Large intestine (tissue), 3 donors: ENCODE data around the gene GMNC. TPM values are rescaled to one million over a fixed set of nuclear protein-coding genes. Genes with fewer than 3 reads are reported as not detected.
"Not testable (repeated sequence)": the region's sequence is repeated elsewhere in the genome, so short reads cannot be mapped to it uniquely, and the experiment has no call there.

Experiments
- DNase-seq, 2 donors: peaks; one replicate each; pipeline versions ENCODE4 v3.0.0 to v3.0.0-alpha.2; 2013
- H3K27ac ChIP-seq: one replicate; pipeline ENCODE4 v1.5.1; 2013; ENCODE audit warnings: low read length
- H3K27me3 ChIP-seq: 2 replicates; pipeline ENCODE4 v1.6.1; 2013; ENCODE audit warnings: low read length; ENCODE audit not compliant: control insufficient read depth, insufficient read depth
- H3K36me3 ChIP-seq: 2 replicates; pipeline ENCODE4 v1.6.1; 2013; ENCODE audit warnings: low read length; ENCODE audit not compliant: control insufficient read depth, insufficient read depth
- H3K4me1 ChIP-seq: one replicate; pipeline ENCODE4 v1.6.1; 2013; ENCODE audit warnings: low read length; ENCODE audit not compliant: control insufficient read depth, insufficient read depth
- H3K4me3 ChIP-seq: one replicate; pipeline ENCODE4 v1.5.1; 2013; ENCODE audit warnings: low read length
- H3K9me3 ChIP-seq: one replicate; pipeline ENCODE4 v1.6.1; 2013; ENCODE audit warnings: mild to moderate bottlenecking, low read depth, low read length, moderate library complexity; ENCODE audit not compliant: control insufficient read depth
- WGBS: methylation state at CpG from one replicate; pipeline ENCODE4 v1.1.5; 2013; ENCODE audit warnings: low lambda C conversion rate; ENCODE audit not compliant: insufficient coverage; 5-methylcytosine and 5-hydroxymethylcytosine counted together
- polyA plus RNA-seq: library from polyadenylated mRNA; unstranded; fragments of 120-200 nt; gene quantifications from one replicate; pipeline ENCODE4 v1.2.1, GENCODE V29; 2013

GMNC gene
- polyA plus RNA-seq, 1 donor, result 0.22 TPM

GRCh38 chr3:190877925-190878324 lies 15.4 kb upstream of the GMNC start:
- Histone ChIP-seq H3K27ac (no peak overlapping the region), H3K4me1 (no peaks in the 10 kb centered on the region), H3K27me3 (no peaks in the 10 kb centered on the region), H3K4me3 (no peak overlapping the region), H3K36me3 (no peaks in the 10 kb centered on the region), H3K9me3 (peaks cover 3% of the 10 kb centered on the region)
- WGBS, result no CpG with 5 or more reads among the region's 17 CpGs
- no peak for DNase-seq

DNA sequence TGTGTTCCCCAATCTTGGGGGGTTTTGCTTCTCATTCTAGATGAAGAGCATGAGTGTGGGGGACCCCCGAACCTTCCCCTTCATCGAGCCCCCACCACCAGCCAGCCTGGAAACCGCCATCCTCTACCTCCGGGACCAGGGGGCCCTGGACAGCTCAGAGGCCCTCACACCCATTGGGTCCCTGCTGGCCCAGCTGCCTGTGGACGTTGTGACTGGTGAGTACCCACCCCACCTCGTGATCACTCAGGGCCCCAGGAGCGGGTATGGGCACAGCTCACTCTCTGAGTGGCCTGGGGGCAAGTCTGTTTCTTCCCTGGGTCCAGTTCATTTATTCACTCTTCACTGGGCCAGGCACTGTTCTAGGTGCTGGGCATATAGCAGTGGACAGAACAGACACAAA lies 13.9 kb upstream of the GMNC start:
- not testable (repeated sequence) for H3K4me1 ChIP-seq, H3K36me3 ChIP-seq, H3K4me3 ChIP-seq, H3K27me3 ChIP-seq, H3K27ac ChIP-seq, DNase-seq, H3K9me3 ChIP-seq
- no CpG with 5 or more reads among the region's 7 CpGs for WGBS

- not testable (repeated sequence) for H3K4me3 ChIP-seq, H3K9me3 ChIP-seq, H3K36me3 ChIP-seq, H3K27me3 ChIP-seq, H3K4me1 ChIP-seq, DNase-seq, H3K27ac ChIP-seq
- no CpG with 5 or more reads among the region's 9 CpGs for WGBS
These were observed 12.6 kb upstream of the GMNC start for GRCh38 chr3:190875061-190875460.

DNA sequence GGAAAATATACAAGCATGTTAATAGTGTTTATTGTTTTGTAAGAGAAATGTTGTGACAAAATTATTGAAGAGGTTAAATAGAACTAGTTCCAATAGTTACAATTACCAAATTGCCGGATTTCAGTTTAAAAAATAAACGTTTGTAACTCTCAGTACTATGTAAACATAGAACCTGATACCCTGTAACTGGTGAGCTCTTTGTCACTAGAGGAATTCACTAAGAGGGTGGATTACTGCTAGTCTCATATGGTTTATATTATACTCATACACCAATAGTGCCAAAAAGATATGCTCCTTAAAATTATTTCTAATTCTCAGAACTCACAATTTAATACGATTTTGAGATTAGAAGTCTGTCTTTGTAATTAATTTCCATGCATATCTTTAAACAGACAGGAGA lies 7.6 kb upstream of the GMNC start:
- DNase-seq, result no peak
- no peaks in the 10 kb centered on the region for H3K4me1 ChIP-seq
- no peak overlapping the region for H3K27ac ChIP-seq
- H3K27me3 ChIP-seq, result no peaks in the 10 kb centered on the region
- H3K4me3 ChIP-seq, result no peak overlapping the region
- no peaks in the 10 kb centered on the region for H3K9me3 ChIP-seq
- WGBS, result 88% methylated on average over 1 of the region's 3 CpGs
- no peaks in the 10 kb centered on the region for H3K36me3 ChIP-seq

DNA sequence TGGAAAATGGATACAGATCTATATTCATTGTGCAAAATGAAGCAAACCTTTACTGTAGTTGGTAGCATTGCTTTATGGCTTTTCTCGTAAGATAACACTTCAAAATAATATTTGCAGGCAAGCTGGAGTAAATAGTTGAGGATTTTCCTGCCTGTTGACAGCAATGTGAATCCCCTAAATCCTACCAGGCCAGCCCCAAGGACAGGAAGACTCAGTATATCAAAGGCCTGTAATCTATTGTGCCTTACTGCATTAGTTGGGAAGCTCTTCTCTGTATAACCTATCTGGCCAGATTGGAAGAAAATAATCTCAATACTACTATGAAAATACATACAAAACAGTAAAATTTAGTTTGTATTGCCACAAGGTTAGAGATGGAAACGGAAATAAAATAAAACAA lies 4.6 kb upstream of the GMNC start:
- DNase-seq, result no peak
- peaks cover 2% of the 10 kb centered on the region for H3K27me3 ChIP-seq
- no peak overlapping the region for H3K4me3 ChIP-seq
- no peaks in the 10 kb centered on the region for H3K36me3 ChIP-seq
- H3K9me3 ChIP-seq, result no peaks in the 10 kb centered on the region
- WGBS, result no CpG with 5 or more reads among the region's 2 CpGs
- no peak overlapping the region for H3K27ac ChIP-seq
- peaks cover 8% of the 10 kb centered on the region for H3K4me1 ChIP-seq

DNA sequence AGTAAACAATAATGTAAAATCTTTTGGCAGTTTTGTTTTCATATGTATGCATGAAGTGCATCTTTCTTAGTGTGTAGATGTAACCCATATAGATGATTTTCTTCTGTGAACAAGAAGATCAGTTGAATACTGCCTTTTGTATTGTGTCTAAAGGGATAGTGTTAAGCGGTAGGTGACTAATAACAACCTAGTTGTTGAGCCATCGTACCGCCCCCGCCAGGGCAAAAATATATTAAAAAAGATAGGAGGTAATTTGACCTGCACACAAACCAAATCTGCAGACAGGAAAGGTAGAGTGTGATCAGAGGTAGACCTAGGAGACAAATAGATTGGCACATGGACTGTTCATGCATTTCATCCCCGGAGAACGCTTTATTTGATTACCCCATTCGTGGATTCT lies 3.3 kb upstream of the GMNC start:
- Histone ChIP-seq H3K4me3 (no peak overlapping the region), H3K27ac (no peak overlapping the region), H3K9me3 (no peaks in the 10 kb centered on the region), H3K36me3 (no peaks in the 10 kb centered on the region), H3K27me3 (peaks cover 2% of the 10 kb centered on the region), H3K4me1 (peaks cover 8% of the 10 kb centered on the region)
- peak in 1 of 2 donors; percentile 11 for DNase-seq
- 20% methylated on average over 1 of the region's 7 CpGs for WGBS

GRCh38 chr3:190865419-190865818 lies 2.9 kb upstream of the GMNC start:
- peak in 1 of 2 donors; percentile 19 for DNase-seq

DNA sequence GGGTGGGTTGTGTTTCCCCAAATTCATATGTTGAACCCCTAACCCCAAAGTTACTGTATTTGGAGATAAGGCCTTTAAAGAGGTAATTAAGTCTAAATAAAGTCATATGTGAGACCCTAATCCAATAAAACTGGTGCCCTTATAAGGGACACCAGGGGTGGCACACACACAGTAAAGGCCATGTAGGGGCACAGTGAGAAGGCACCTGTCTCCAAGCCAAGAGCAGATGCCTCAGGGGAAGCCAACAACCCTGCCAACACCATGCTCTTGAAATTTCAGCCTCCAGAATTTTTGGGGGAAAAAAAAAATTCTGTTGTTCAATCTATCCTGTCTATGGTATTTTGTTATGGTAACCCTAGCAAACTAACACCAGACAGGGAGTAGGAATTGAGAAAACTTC lies 1.5 kb upstream of the GMNC start:
- Histone ChIP-seq H3K36me3 (no peaks in the 10 kb centered on the region), H3K27me3 (peaks cover 6% of the 10 kb centered on the region), H3K4me1 (peaks cover 8% of the 10 kb centered on the region), H3K4me3 (no peak overlapping the region), H3K9me3 (no peaks in the 10 kb centered on the region), H3K27ac (no peak overlapping the region)
- no peak for DNase-seq

More at GRCh38 chr3:190865419-190865818, 2.9 kb upstream of the GMNC start:
- 0% methylated on average over 1 of the region's 2 CpGs for WGBS
- no peak overlapping the region for H3K4me3 ChIP-seq
- peaks cover 8% of the 10 kb centered on the region for H3K4me1 ChIP-seq
- H3K27me3 ChIP-seq, result peaks cover 4% of the 10 kb centered on the region
- H3K36me3 ChIP-seq, result no peaks in the 10 kb centered on the region
- no peak overlapping the region for H3K27ac ChIP-seq
- no peaks in the 10 kb centered on the region for H3K9me3 ChIP-seq

DNA sequence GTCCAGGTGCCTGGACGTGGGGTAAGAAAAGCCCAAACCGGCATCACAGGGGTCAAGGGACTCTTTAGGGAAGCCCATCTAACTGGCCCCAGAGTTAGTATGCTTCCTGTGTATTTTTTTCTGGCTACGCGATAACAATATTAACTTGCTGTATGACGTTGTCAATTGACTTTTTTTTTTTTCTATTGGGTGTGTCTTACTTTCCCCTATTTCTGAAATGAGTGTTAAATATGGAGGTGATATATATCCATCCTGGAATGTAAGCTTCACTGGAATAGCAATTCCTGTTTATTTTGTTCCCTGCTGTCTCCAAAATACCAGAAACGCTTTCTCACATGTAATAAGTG lies 598 bp upstream of the GMNC start:
- DNase-seq, result no peak

GRCh38 chr3:190860521-190860920 lies 2.0 kb downstream of the GMNC start:
- Histone ChIP-seq H3K27me3 (peaks cover 6% of the 10 kb centered on the region), H3K36me3 (no peaks in the 10 kb centered on the region), H3K4me3 (no peak overlapping the region), H3K4me1 (peaks cover 8% of the 10 kb centered on the region), H3K27ac (no peak overlapping the region), H3K9me3 (no peaks in the 10 kb centered on the region)
- 92% methylated on average over 2 of the region's 7 CpGs for WGBS
- no peak for DNase-seq

More for the DNA sequence above, 598 bp upstream of the GMNC start:
- H3K4me3 ChIP-seq, result peak overlapping the region; percentile 52
- H3K9me3 ChIP-seq, result no peaks in the 10 kb centered on the region
- no peak overlapping the region for H3K27ac ChIP-seq
- peaks cover 8% of the 10 kb centered on the region for H3K4me1 ChIP-seq
- peaks cover 6% of the 10 kb centered on the region for H3K27me3 ChIP-seq
- 27% methylated on average over 3 of the region's 6 CpGs for WGBS
- H3K36me3 ChIP-seq, result no peaks in the 10 kb centered on the region

DNA sequence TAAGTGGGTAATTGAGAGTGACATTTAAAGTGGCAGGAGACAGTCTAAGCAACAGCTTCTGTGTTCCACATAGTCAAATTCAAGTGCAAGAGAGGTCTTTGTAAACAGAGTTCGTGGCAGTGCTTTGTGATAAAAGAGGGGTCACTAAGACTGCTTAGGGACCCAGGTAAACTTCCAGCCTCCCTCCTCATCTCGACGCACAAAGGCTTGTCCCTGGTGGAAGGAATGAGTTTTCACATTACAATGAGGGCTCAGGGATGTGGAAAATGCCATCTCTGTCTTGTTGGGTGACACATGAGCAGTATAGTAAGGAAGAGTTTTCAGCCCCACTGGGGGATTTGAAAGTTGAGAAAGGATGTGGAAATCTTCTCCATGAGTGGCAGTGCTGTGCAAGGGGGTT lies 7.3 kb downstream of the GMNC start:
- Histone ChIP-seq H3K4me1 (no peaks in the 10 kb centered on the region), H3K27ac (no peak overlapping the region), H3K4me3 (no peak overlapping the region), H3K36me3 (no peaks in the 10 kb centered on the region), H3K27me3 (no peaks in the 10 kb centered on the region), H3K9me3 (no peaks in the 10 kb centered on the region)
- WGBS, result no CpG with 5 or more reads among the region's 3 CpGs
- DNase-seq, result no peak
